KOPT-K1 (cell line): Measurements from ENCODE around the gene CLCF1.

ENCODE experiments used
- H3K27ac ChIP-seq: fragments of 200-600 bp; sonication (generic); 2 replicates; pipeline ENCODE4 v1.5.1; 2016; ENCODE audit warnings: antibody characterized with exemption, mild to moderate bottlenecking, low read depth, low read length; ENCODE audit not compliant: poor library complexity, severe bottlenecking
- H3K36me3 ChIP-seq: fragments of 200-600 bp; sonication (generic); 2 replicates; pipeline ENCODE4 v1.5.1; 2017; ENCODE audit warnings: antibody characterized with exemption, mild to moderate bottlenecking, low read length, moderate library complexity; ENCODE audit not compliant: insufficient read depth
- H3K9me3 ChIP-seq: fragments of 200-600 bp; sonication (generic); 2 replicates; pipeline ENCODE4 v1.5.1; 2017; ENCODE audit warnings: antibody characterized with exemption, low read length, mild to moderate bottlenecking; ENCODE audit not compliant: insufficient read depth, poor library complexity, severe bottlenecking

Gene CLCF1

GRCh38 chr11:67391304-67392182 lies 18.1 kb upstream of the CLCF1 start, which contains the start of gene RAD9A:
Gene RAD9A (plus strand): TSS chr11:67391986. CDS start chr11:67392045, 59 bp downstream.
- Histone ChIP-seq H3K27ac (peak within 1 kb of the TSS; percentile 88), H3K9me3 (no peaks in the 10 kb centered on the region), H3K36me3 (peaks cover 33% of the 10 kb centered on the region)

DNA sequence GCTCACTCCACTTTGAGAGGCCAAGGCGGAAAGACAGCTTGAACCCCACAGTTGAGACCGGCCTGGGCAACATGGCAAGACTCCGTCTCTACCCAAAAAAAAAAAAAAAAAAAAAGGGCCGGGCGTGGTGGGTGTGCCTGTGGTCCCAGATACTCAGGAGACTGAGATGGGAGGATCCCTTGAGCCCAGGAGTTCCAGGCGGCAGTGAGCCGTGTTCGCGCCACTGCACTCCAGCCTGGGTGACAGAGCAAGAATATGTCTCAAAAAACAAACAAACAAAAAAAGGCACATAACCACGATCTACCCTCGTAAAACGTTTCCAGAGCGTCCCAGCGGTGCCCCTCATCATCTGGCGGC lies 17.5 kb upstream of the CLCF1 start:
- H3K27ac ChIP-seq: peak overlapping the region; percentile 88

DNA sequence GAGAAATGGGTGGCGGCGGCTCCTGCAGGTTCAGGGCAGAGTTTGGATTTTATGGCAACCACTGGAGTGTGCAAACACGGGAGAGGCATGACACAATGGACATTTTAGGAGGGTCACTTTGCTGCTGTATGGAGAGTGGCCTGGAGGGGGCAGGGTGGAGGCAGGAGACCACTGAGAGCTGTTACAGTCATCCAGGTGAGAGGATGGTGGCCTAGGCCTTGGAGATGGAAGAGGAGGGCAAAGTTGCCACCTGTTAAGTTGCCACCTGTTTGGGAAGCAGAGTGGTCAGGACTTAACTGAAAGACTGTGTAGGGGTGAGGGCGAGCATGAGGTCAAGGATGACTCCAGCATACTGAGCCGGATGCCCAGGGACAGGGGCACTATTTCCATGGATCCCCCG lies 16.1 kb upstream of the CLCF1 start:
- no peak overlapping the region for H3K27ac ChIP-seq
- peaks cover 14% of the 10 kb centered on the region for H3K36me3 ChIP-seq
- H3K9me3 ChIP-seq: no peaks in the 10 kb centered on the region

More for the DNA sequence above, 17.5 kb upstream of the CLCF1 start:
- Histone ChIP-seq H3K36me3 (peaks cover 27% of the 10 kb centered on the region), H3K9me3 (no peaks in the 10 kb centered on the region)

DNA sequence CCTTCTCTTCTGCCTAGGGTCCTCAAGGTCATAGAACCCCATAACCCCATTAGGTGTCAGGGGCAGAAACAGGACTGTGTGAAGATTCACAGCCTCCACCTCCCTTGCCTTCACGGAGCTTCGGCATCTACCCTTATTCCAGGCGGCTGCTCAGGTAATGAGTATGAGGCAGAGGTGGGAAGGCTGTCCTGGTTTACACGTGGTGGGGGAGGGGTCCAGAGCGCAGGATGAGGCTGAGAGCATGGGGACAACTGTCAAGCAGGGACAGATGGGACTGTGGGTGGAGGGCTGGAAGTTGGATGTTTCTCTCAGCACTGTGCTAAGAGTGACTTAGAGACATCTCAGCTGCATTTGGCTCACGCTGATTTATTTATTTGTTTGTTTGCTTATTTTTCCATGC lies 14.1 kb upstream of the CLCF1 start:
- Histone ChIP-seq H3K36me3 (no peaks in the 10 kb centered on the region), H3K27ac (no peak overlapping the region), H3K9me3 (no peaks in the 10 kb centered on the region)

- H3K9me3 ChIP-seq: no peaks in the 10 kb centered on the region
- no peak overlapping the region for H3K27ac ChIP-seq
- H3K36me3 ChIP-seq: no peaks in the 10 kb centered on the region
Measured at GRCh38 chr11:67387069-67387468, 13.7 kb upstream of the CLCF1 start.

GRCh38 chr11:67384851-67385366 lies 11.5 kb upstream of the CLCF1 start:
- Histone ChIP-seq H3K36me3 (no peaks in the 10 kb centered on the region), H3K9me3 (no peaks in the 10 kb centered on the region), H3K27ac (no peak overlapping the region)

DNA sequence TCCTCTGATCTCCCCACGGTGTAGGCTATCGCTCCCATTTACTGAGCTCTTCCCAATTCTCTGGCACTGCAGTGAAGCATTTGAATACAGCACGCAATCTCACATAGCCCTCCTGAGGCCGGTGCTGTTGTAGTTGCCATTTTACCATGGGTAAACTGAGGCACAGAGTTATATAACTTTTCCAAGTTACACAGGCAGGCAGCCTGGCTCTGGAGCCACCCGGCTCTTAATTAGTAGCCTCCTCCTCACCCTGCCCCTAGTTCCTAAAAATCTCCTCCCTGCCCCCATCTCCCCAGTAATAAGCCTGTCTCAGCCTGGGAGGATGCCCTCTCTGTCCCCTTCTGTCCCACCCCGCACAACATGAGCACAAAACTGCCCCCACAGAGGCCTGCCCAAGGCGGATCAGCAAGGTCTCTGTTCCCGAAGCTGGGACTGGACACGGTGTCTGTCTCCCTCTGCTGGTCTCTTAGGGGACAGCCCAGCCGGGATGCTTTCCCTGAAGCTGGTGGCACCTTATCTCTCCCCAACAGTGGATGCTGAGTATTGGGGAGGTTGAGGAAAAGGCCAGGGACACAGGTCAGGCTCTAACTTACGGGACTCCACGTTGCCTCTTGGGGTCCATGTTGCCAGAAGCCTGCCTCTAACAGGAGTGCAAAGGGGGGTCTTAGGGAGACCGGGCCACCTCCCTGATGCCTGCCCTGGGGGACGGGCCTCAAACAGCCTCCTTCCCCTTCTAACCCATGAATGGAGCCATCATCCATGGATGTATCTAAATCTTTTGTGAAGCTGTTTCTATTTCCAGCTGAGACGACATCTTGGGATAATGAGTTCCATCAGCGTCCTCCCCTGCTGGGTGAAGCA lies 9.1 kb upstream of the CLCF1 start:
- no peaks in the 10 kb centered on the region for H3K36me3 ChIP-seq
- H3K9me3 ChIP-seq: no peaks in the 10 kb centered on the region
- no peak overlapping the region for H3K27ac ChIP-seq

- Histone ChIP-seq H3K27ac (no peak overlapping the region), H3K9me3 (no peaks in the 10 kb centered on the region), H3K36me3 (no peaks in the 10 kb centered on the region)
Measured at GRCh38 chr11:67381244-67381972, 8.0 kb upstream of the CLCF1 start.

GRCh38 chr11:67379061-67380058 lies 6.0 kb upstream of the CLCF1 start:
- Histone ChIP-seq H3K9me3 (no peaks in the 10 kb centered on the region), H3K36me3 (no peaks in the 10 kb centered on the region), H3K27ac (no peak overlapping the region)

- no peaks in the 10 kb centered on the region for H3K36me3 ChIP-seq
- no peak overlapping the region for H3K27ac ChIP-seq
- H3K9me3 ChIP-seq: no peaks in the 10 kb centered on the region
Measured at GRCh38 chr11:67378544-67378943, 5.1 kb upstream of the CLCF1 start.

- Histone ChIP-seq H3K36me3 (no peaks in the 10 kb centered on the region), H3K9me3 (no peaks in the 10 kb centered on the region), H3K27ac (no peak overlapping the region)
Measured at GRCh38 chr11:67376873-67377808, 3.7 kb upstream of the CLCF1 start.

GRCh38 chr11:67376063-67376820 lies 2.8 kb upstream of the CLCF1 start:
- Histone ChIP-seq H3K27ac (no peak overlapping the region), H3K36me3 (no peaks in the 10 kb centered on the region), H3K9me3 (no peaks in the 10 kb centered on the region)
